T-helper 22 cell (primary cell): ENCODE results near the gene KCNH3.
"Not testable (repeated sequence)": the region's sequence is repeated elsewhere in the genome, so short reads cannot be mapped to it uniquely, and the experiment has no call there.

Experiments used
- DNase-seq: peaks from one replicate; pipeline ENCODE4 v3.0.0-alpha.2; 2020; ENCODE audit warnings: low read depth

The KCNH3 gene

DNA sequence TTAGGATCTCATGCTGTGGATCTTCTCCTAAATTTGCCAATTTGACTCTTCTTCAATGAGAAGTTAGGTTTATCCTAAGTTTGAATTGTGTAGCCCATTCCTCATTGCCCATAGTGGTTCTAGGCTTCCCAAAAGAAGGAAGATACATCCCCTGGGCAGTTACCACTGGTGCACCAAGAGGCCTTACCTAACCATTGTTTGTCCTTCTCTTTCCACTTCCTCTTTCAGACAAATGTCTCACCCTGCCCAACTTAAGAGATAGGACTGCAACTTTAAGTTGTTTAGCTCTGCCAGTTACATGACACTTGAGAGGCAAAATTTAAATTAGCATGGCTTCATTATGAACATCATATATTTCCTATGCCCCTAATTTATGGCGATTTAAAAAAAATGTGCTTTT lies 9.4 kb upstream of the KCNH3 start:
- DNase-seq = no peak

DNA sequence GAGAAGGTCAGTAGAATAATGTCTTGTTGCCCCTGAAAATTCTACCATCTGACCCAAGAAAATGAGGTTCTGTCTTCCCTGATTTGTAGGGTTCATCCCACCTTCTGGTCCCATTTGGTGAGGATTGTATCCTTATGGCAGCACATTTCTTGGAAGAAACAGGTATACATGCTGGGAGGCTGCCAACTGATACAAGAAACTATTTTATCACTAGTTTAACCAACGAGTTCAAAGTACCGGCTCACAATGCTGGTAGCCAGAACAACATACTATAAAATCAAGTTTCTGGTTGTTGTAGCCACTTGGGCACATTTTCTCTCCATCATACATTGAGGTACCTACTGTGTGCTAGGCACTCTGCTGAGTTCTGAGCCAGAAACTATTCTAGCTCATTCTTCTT lies 7.1 kb upstream of the KCNH3 start:
- no peak for DNase-seq

DNA sequence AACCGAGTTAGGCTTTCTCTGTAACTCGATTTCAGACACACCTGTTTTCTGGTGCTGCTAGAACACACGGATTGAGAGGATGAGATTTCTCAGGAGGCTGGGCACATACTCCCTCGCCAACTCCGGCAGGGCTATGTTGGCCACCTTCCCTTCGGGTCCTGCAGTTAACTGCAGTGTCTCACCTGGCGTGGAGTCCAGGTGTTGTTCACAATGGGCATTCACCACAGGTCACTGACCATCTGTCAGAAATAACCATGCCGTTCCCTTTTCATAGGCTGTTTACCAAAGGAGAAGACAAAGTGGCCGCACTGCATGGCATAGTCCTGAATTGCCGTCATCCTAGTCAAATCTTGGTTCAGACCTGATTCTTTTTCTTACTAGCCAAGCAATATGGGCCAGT lies 5.5 kb upstream of the KCNH3 start:
- no peak for DNase-seq

DNA sequence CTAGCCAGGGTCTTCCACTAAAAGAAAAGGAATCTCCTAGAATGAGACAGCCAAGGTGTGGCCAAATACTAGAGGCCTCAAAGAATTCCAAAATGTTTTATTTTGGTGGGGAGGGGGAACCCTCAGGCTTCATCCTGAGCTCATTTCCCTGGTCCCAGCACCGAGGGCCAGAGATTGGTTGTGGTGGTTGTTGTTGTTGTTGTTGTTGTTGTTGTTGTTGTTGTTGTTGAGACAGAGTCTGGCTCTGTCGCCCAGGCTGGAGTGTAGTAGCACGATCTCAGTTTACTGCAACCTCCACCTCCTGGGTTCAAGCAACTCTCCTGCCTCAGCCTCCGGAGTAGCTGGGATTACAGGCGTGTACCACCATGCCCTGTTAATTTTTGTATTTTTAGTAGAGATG lies 4.7 kb upstream of the KCNH3 start:
- DNase-seq = not testable (repeated sequence)

GRCh38 chr12:49534731-49535278 lies 4.0 kb upstream of the KCNH3 start:
- DNase-seq = no peak

GRCh38 chr12:49535921-49536525 lies 2.8 kb upstream of the KCNH3 start:
- no peak for DNase-seq

- DNase-seq = no peak
Measured at GRCh38 chr12:49536526-49537071, 2.2 kb upstream of the KCNH3 start.

DNA sequence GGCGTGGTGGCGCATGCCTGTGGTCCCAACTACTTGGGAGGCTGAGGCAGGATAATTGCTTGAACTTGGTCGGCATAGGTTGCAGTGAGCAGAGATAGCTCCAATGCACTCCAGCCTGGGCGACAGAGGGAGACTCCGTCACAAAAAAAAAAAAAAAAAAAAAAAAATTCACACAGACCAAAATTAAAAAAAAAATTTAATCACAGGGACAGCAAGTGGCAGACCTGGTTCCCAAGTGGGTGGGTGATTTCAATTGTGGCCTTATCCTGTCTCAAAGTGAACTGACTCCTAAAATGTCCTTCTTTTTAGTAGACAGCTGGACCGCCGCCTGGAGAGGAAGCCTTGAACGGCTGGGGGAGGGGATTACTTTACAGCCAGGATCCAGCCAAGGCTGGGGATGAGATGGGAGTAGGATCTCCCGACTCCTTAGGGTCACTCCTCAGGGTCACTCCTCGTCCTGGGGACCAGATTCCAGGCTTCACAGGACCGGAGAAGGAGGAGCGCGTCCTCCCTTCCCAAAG lies 1.5 kb upstream of the KCNH3 start:
- DNase-seq = no peak

- no peak for DNase-seq
Measured at GRCh38 chr12:49537752-49538509, 899 bp upstream of the KCNH3 start.

DNA sequence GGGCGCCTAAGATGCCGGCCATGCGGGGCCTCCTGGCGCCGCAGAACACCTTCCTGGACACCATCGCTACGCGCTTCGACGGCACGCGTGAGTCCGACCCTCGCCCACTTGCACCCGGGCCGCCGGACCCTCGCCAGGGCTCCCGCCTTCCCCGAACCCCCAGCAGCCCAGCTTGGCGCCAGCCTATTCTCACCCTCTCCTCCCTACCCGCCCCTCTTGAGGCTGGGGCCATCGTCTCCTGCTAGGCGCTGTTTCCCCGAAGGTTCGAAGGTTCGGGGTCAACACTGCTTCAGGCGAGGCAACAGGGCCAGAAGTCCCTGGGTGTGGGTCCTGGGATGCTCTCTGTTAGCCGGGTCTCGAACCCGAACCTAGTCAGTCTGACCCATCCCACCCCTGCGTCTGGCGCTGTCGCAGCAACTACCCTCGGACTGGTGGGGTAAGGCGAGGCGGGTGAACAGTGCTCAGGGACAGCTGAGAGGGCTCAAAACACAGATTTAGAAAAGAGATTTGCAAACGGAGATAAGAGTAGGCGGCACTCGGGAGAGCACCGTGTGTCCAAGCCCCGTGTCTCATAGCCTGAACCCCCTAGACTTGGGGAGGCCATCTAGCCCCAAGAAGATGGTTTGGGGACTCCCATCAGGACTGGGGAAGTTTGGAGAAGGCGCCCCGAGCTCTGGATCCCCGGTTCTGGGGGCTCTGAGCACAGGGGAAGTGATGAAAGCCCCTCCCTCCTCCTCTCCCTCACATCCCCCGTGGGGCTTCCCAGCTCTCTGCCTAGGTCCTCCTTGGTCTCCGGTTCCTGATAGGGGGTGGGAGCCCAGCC lies 787 bp downstream of the KCNH3 start:
- DNase-seq = no peak

- DNase-seq = no peak
Measured at GRCh38 chr12:49540229-49541139, 1.7 kb downstream of the KCNH3 start.

DNA sequence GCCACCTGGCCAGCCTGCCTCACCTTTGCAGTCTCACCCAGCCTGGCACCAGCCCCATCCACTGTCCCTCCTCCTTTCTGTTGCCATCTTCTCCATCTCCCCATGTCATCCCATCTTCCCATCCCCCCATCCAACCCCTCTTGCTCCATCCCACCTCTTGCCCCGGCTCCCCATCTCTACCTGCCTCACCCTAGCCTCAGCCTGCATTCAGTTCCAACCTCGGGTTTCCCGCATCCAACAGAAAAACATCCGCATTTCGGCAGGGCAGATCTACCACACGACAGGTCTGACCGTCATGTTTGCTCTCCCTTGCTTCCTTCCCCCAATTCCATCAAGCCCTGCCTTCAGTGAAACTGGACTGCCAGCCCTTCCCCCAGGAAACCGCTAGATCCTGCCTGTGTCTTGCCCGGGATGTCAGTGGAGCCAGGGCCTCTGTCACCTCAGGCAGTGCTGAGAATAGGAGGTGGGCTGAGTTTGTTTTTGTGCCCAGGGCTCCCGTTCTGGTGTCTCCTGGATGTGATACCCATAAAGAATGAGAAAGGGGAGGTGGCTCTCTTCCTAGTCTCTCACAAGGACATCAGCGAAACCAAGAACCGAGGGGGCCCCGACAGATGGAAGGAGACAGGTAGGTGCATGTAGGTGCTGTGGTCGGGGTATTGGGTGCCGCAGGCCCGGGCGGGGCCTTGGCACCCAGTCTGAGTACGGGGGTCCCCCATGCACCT lies 2.5 kb downstream of the KCNH3 start:
- no peak for DNase-seq

DNA sequence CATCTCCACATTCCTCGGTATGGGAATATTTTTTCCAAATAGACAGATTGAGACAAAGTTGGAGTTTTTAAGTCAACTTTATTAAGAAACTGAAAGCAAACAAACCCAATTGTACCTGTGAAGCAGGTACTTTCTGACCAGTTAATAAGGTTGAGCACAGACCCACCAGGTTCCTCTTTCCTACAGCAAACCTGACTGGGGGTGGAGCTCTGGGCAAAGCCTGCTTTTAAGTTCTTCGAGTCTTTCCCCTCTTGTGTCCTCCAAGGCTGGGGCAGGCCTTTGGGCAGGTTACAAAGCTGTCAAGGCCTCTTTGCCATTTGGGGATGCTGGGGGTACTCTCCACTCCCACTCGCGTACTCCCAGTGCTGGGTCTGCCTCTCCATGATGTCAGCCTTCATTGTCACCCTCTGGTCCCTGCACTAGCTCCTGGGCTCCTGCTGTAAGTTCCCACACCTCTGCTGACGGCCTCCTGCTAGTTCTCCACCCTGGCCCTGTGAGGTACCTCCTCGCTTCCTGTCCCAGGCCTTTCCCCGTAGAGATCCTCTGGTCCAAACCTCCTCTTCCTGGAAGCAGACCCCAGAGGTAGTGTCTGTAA lies 3.2 kb downstream of the KCNH3 start:
- DNase-seq = no peak

GRCh38 chr12:49542592-49543160 lies 3.8 kb downstream of the KCNH3 start:
- no peak for DNase-seq

DNA sequence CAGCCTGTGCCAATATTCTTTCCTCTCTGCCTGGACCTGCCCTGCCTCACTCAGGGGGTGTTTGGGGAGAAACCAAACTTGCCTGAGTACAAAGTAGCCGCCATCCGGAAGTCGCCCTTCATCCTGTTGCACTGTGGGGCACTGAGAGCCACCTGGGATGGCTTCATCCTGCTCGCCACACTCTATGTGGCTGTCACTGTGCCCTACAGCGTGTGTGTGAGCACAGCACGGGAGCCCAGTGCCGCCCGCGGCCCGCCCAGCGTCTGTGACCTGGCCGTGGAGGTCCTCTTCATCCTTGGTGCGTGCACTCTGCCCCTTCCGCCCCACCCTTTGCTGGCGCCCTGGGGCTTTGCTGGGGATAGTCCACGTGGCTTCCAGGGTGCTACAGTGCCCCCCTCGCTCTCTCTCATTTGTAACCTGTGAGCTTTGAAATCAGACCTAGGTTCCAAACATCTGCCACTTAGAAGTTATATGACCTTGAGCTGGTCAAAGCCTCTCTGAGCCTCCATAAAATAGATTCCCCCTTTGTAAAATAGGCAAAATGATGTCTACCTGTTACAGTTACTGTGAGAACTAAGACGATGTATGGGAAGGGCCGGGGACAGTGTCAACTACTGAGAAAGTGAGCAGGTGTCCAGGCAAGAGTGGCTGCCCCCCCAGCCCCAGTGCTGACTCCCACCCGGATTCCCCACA lies 4.5 kb downstream of the KCNH3 start:
- DNase-seq = no peak

- no peak for DNase-seq
Measured at GRCh38 chr12:49543914-49544815, 5.3 kb downstream of the KCNH3 start.

- no peak for DNase-seq
Measured at GRCh38 chr12:49545815-49546214, 7.0 kb downstream of the KCNH3 start.

- no peak for DNase-seq
Measured at GRCh38 chr12:49546481-49546880, 7.7 kb downstream of the KCNH3 start.
